SK-N-SH (cell line): ENCODE measurements around the gene ZYG11B. TPM values are rescaled to one million over a fixed set of nuclear protein-coding genes. Genes with fewer than 3 reads are reported as not detected.

Source experiments
- CTCF ChIA-PET: fragments of 300-600, 350-600 bp; formaldehyde crosslinking; extraction: SDS; loops from one replicate; lab custom pipeline; 2021; lab: Yijun Ruan, JAX
- POLR2A ChIA-PET: fragments of 350-600 bp; sonication (Branson Sonifier 250); formaldehyde crosslinking; extraction: SDS; loops from one replicate; lab custom pipeline; 2020; ENCODE audit warnings: antibody characterized with exemption, inconsistent platforms; lab: Yijun Ruan, JAX
- DNase-seq: peaks from one replicate; pipeline ENCODE4 v3.0.0; 2012
- H2AFZ ChIP-seq: fragments of 200-600 bp; sonication (generic); 2 replicates; pipeline ENCODE4 v1.8.1; 2016; ENCODE audit warnings: antibody characterized with exemption, mild to moderate bottlenecking, low read depth
- H3F3A ChIP-seq: fragments of 200-600 bp; sonication (generic); replicated peaks from 2 replicates; pipeline ENCODE3; 2016; ENCODE audit warnings: antibody characterized with exemption, mild to moderate bottlenecking; ENCODE audit not compliant: insufficient read depth
- H3K27ac ChIP-seq, 2 experiments: fragments of 200-500 bp in 1 of 2; fragments of 200-600 bp in 1 of 2; sonication (Bioruptor generic) in 1 of 2; sonication (generic), shearing (Covaris generic) in 1 of 2; 2 replicates each; pipeline versions ENCODE4 v1.5.1 to v1.6.1; 2014 to 2016; ENCODE audit warnings: low read depth in 2 of 2, inconsistent platforms in 1 of 2, low read length in 1 of 2, mild to moderate bottlenecking in 1 of 2, mixed read lengths in 1 of 2
- H3K27me3 ChIP-seq: fragments of 200-600 bp; sonication (generic), shearing (Covaris generic); 2 replicates; pipeline ENCODE4 v1.6.1; 2016; ENCODE audit warnings: mixed run types; ENCODE audit not compliant: insufficient read depth
- H3K36me3 ChIP-seq, 2 experiments: fragments of 200-500 bp in 1 of 2; fragments of 200-600 bp in 1 of 2; sonication (Bioruptor generic) in 1 of 2; sonication (generic) in 1 of 2; replicated peaks in 1 of 2; 2 replicates each; pipeline versions ENCODE3 to v1.5.1; 2014 to 2016; ENCODE audit warnings: low read length in 1 of 2, mild to moderate bottlenecking in 1 of 2; ENCODE audit not compliant: insufficient read depth in 2 of 2, control insufficient read depth in 1 of 2
- H3K4me1 ChIP-seq, 2 experiments: fragments of 200-500 bp in 1 of 2; fragments of 200-600 bp in 1 of 2; sonication (Bioruptor generic) in 1 of 2; sonication (generic), shearing (Covaris generic) in 1 of 2; 2 replicates each; pipeline versions ENCODE4 v1.5.1 to v1.6.1; 2014 to 2016; ENCODE audit warnings: low read depth in 1 of 2, low read length in 1 of 2, mixed run types in 1 of 2; ENCODE audit not compliant: insufficient read depth in 2 of 2, control insufficient read depth in 1 of 2
- H3K4me2 ChIP-seq: fragments of 200-600 bp; sonication (generic), shearing (Covaris generic); 2 replicates; pipeline ENCODE4 v1.6.1; 2017; ENCODE audit warnings: mixed run types
- H3K4me3 ChIP-seq, 2 experiments: fragments of 200-500 bp in 1 of 2; fragments of 200-600 bp in 1 of 2; sonication (Bioruptor generic) in 1 of 2; sonication (generic), shearing (Covaris generic) in 1 of 2; 2 replicates each; pipeline versions ENCODE4 v1.5.1 to v1.8.1; 2014 to 2016; ENCODE audit warnings: low read depth in 2 of 2, inconsistent platforms in 1 of 2, low read length in 1 of 2, mild to moderate bottlenecking in 1 of 2, mixed read lengths in 1 of 2, moderate library complexity in 1 of 2
- H3K79me2 ChIP-seq: fragments of 200-600 bp; sonication (generic); 2 replicates; pipeline ENCODE4 v1.8.1; 2017; ENCODE audit warnings: mild to moderate bottlenecking; ENCODE audit not compliant: insufficient read depth
- H3K9ac ChIP-seq: fragments of 200-600 bp; sonication (generic); 2 replicates; pipeline ENCODE4 v1.6.1; 2017; ENCODE audit warnings: mixed run types
- H3K9me2 ChIP-seq: fragments of 200-600 bp; sonication (generic); 2 replicates; pipeline ENCODE4 v1.6.1; 2017; ENCODE audit warnings: mixed run types
- H3K9me3 ChIP-seq: fragments of 200-600 bp; sonication (generic); 2 replicates; pipeline ENCODE4 v1.6.1; 2017; ENCODE audit warnings: mixed run types, mild to moderate bottlenecking, moderate library complexity
- H4K20me1 ChIP-seq: fragments of 200-600 bp; sonication (generic); 2 replicates; pipeline ENCODE4 v1.6.1; 2017; ENCODE audit warnings: mild to moderate bottlenecking, mixed run types; ENCODE audit not compliant: insufficient read depth
- CHD2 ChIP-seq: fragments of 150-350 bp; IDR thresholded peaks from 2 replicates; pipeline ENCODE4 v1.6.1; 2018; ENCODE audit warnings: low read length; ENCODE audit not compliant: partially characterized antibody
- ELF1 ChIP-seq: IDR thresholded peaks from 2 replicates; pipeline ENCODE4 v1.4.0; 2012
- GATA2 ChIP-seq: sonication (generic); formaldehyde crosslinking; IDR thresholded peaks from 2 replicates; pipeline ENCODE4 v1.5.0; 2020; ENCODE audit warnings: mild to moderate bottlenecking, missing genetic modification reagents
- JUND ChIP-seq: IDR thresholded peaks from 2 replicates; pipeline ENCODE4 v1.4.0; 2012
- MEF2A ChIP-seq: IDR thresholded peaks from 2 replicates; pipeline ENCODE4 v1.4.0; 2012; ENCODE audit warnings: low read depth, borderline replicate concordance
- MXI1 ChIP-seq: IDR thresholded peaks from 2 replicates; pipeline ENCODE4 v1.6.1; 2012; ENCODE audit warnings: mild to moderate bottlenecking, low read depth, low read length, improper control_type of control experiment
- NRF1 ChIP-seq: IDR thresholded peaks from 2 replicates; pipeline ENCODE4 v1.6.1; 2012; ENCODE audit warnings: low read depth, mild to moderate bottlenecking, low read length
- PBX3 ChIP-seq: IDR thresholded peaks from 2 replicates; pipeline ENCODE4; 2012
- RCOR1 ChIP-seq: fragments of 150-350 bp; IDR thresholded peaks from 2 replicates; pipeline ENCODE4 v1.6.1; 2017; ENCODE audit warnings: antibody characterized with exemption, low read length
- RFX5 ChIP-seq: IDR thresholded peaks from 2 replicates; pipeline ENCODE4 v1.6.1; 2012; ENCODE audit warnings: mild to moderate bottlenecking, improper control_type of control experiment, low read length
- SMC3 ChIP-seq: IDR thresholded peaks from 2 replicates; pipeline ENCODE4 v1.6.1; 2012; ENCODE audit warnings: low read depth, low read length, improper control_type of control experiment
- TCF12 ChIP-seq: IDR thresholded peaks from 2 replicates; pipeline ENCODE4 v1.4.0; 2012
- WGBS: methylation state at CpG from one replicate; pipeline ENCODE4 v1.1.6; 2017; ENCODE audit warnings: low lambda C conversion rate; 5-methylcytosine and 5-hydroxymethylcytosine counted together
- polyA plus RNA-seq, 3 experiments: library from polyadenylated mRNA; depleted of rRNA; stranded (reverse); fragments of >200 nt; gene quantifications; 2 replicates each; pipeline ENCODE4 v1.2.3, GENCODE V29; 2012

The ZYG11B gene
- polyA plus RNA-seq, 1 of the 3 experiments (the other 2 are of a cell fraction), result 5.8 TPM

- Histone ChIP-seq H3K79me2 (peaks cover 85% of the 10 kb centered on the region), H3K27ac (no peak overlapping the region), H3K4me2 (no peak overlapping the region), H3F3A (no peaks in the 10 kb centered on the region), H3K9ac (no peak overlapping the region), H3K27me3 (no peaks in the 10 kb centered on the region), H3K36me3 (no peaks in the 10 kb centered on the region), H3K9me2 (no peaks in the 10 kb centered on the region), H2AFZ (no peak overlapping the region), H4K20me1 (peaks cover 20% of the 10 kb centered on the region; the same call in 1 of the 2 replicates), H3K4me1 (no peaks in the 10 kb centered on the region), H3K4me3 (no peak overlapping the region), H3K9me3 (no peaks in the 10 kb centered on the region)
- 93% methylated on average over 3 of the region's 3 CpGs for WGBS
- TF ChIP-seq RFX5, result no peak
- TF ChIP-seq JUND, result no peak
- TF ChIP-seq MEF2A, result no peak
- no peak for DNase-seq
- ChIA-PET POLR2A (no interaction called here), CTCF (no interaction called here)
Measured at GRCh38 chr1:52741259-52741658, 15.0 kb downstream of the ZYG11B start.

- H3K9me2 ChIP-seq, result no peaks in the 10 kb centered on the region
- no peak for DNase-seq
- no peak overlapping the region for H3K27ac ChIP-seq
- ChIA-PET POLR2A (no interaction called here), CTCF (no interaction called here)
- H3K9ac ChIP-seq, result no peak overlapping the region
- H3K9me3 ChIP-seq, result no peaks in the 10 kb centered on the region
- WGBS, result 75% methylated on average over 4 of the region's 4 CpGs
- no peaks in the 10 kb centered on the region for H3K4me1 ChIP-seq
- peaks cover 14% of the 10 kb centered on the region; the same call in 1 of the 2 replicates for H4K20me1 ChIP-seq
- no peak for TF ChIP-seq NRF1
- TF ChIP-seq RFX5, result no peak
- no peak for TF ChIP-seq SMC3
- no peak for TF ChIP-seq PBX3
- no peak for TF ChIP-seq RCOR1
- no peak overlapping the region for H3K4me2 ChIP-seq
- H3K27me3 ChIP-seq, result no peaks in the 10 kb centered on the region
- H3K4me3 ChIP-seq, result no peak overlapping the region
- H3F3A ChIP-seq, result peaks cover 4% of the 10 kb centered on the region
- no peak overlapping the region for H2AFZ ChIP-seq
- H3K36me3 ChIP-seq, result no peaks in the 10 kb centered on the region
- H3K79me2 ChIP-seq, result peaks cover 71% of the 10 kb centered on the region
Measured at GRCh38 chr1:52746189-52746588, 19.9 kb downstream of the ZYG11B start.

- CTCF ChIA-PET, result interaction anchor here (0.6 to 2.0 kb wide), 4 partner anchors 14 to 61 kb away, joined by 3 to 6 read pairs (median 4); no protein-coding TSS in a partner anchor
- H3K79me2 ChIP-seq, result peaks cover 68% of the 10 kb centered on the region
Measured at GRCh38 chr1:52747450-52747849, 21.2 kb downstream of the ZYG11B start.

More at GRCh38 chr1:52747450-52747849, 21.2 kb downstream of the ZYG11B start:
- H3K27me3 ChIP-seq, result no peaks in the 10 kb centered on the region
- no peak for DNase-seq
- no peak overlapping the region for H3K4me2 ChIP-seq
- TF ChIP-seq CHD2, result no peak
- no peak for TF ChIP-seq MXI1
- no peak for TF ChIP-seq GATA2 (CRISPR knock-in tag)
- TF ChIP-seq TCF12, result no peak
- TF ChIP-seq ELF1, result no peak
- no peak for TF ChIP-seq PBX3
- peaks cover 3 to 8% of the 10 kb centered on the region in 2 experiments; a peak in 2 of 4 replicates for H3K4me1 ChIP-seq
- no peak overlapping the region for H3K27ac ChIP-seq
- no peaks in the 10 kb centered on the region for H3K9me2 ChIP-seq
- H3K36me3 ChIP-seq, result no peaks in the 10 kb centered on the region
- H2AFZ ChIP-seq, result no peak overlapping the region
- H3K9ac ChIP-seq, result no peak overlapping the region
- H3F3A ChIP-seq, result peaks cover 4% of the 10 kb centered on the region
- 96% methylated on average over 1 of the region's 1 CpG for WGBS
- H3K9me3 ChIP-seq, result no peaks in the 10 kb centered on the region
- no peak overlapping the region for H3K4me3 ChIP-seq
- H4K20me1 ChIP-seq, result peaks cover 14% of the 10 kb centered on the region; the same call in 1 of the 2 replicates
- POLR2A ChIA-PET, result no interaction called here
